ENCODE results near the gene ZNF346. TPM values are rescaled to one million over a fixed set of nuclear protein-coding genes. Genes with fewer than 3 reads are reported as not detected.

Gene ZNF346
- total and polyA plus RNA-seq, 10 of the 15 experiments (the other 5 are each of a cell fraction or from before 2014, with no cell fraction given), result 6.5 to 30.2 (median 24.0) TPM

DNA sequence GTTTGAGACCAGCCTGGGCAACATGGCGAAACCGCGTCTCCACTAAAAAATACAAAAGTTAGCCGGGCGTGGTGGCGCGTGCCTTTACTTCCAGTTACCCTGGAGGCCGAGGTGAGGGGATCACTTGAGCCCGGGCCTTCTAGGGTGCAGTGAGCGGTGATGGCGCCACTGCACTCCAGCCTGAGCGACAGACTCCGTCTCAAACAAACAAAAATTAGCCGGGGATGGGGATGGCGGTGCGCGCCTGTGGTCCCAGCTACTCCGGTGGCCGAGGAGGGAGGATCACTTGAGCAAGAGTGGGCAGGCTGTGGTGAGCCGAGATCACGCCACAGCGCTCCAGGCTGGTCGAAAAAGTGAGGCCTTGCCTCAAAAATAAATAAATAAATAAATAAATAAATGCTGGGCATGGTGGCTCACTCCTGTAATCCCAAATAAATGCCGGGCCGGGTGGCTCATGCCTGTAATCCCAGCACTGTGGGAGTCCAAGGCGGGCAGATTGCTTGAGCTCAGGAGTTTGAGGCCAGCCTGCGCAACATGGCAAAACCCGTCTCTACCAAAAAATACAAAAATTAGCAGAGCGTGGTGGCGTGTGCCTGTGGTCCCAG lies 95.0 kb downstream of the ZNF346 start:
- no peak overlapping the region for H3K27ac ChIP-seq (ENCODE audit: control insufficient read depth, insufficient read depth)
- TF ChIP-seq NFIC (IDR thresholded peaks at IDR 0.05; ENCODE audit: low read depth, low read length) (no peak), ZNF207 (IDR thresholded peaks at IDR 0.05; ENCODE audit: borderline replicate concordance) (no peak), LARP7 (IDR thresholded peaks at IDR 0.05) (no peak), POU2F2 (IDR thresholded peaks at IDR 0.05; ENCODE audit: borderline replicate concordance, low read depth, low read length) (no peak), ZNF274 (IDR thresholded peaks at IDR 0.05; ENCODE audit: insufficient read depth, insufficient read length) (no peak), ZNF687 (IDR thresholded peaks at IDR 0.05) (no peak), MTA3 (IDR thresholded peaks at IDR 0.05; ENCODE audit: borderline replicate concordance, low read length) (no peak), SKIL (IDR thresholded peaks at IDR 0.05; ENCODE audit: low read depth, poor library complexity, severe bottlenecking) (no peak), RAD21 (IDR thresholded peaks at IDR 0.05; ENCODE audit: insufficient read depth, low read depth, low read length) (no peak), STAT1 (conservative IDR thresholded peaks at IDR 0.05) (no peak)
- TF ChIP-seq, protein P1, sequence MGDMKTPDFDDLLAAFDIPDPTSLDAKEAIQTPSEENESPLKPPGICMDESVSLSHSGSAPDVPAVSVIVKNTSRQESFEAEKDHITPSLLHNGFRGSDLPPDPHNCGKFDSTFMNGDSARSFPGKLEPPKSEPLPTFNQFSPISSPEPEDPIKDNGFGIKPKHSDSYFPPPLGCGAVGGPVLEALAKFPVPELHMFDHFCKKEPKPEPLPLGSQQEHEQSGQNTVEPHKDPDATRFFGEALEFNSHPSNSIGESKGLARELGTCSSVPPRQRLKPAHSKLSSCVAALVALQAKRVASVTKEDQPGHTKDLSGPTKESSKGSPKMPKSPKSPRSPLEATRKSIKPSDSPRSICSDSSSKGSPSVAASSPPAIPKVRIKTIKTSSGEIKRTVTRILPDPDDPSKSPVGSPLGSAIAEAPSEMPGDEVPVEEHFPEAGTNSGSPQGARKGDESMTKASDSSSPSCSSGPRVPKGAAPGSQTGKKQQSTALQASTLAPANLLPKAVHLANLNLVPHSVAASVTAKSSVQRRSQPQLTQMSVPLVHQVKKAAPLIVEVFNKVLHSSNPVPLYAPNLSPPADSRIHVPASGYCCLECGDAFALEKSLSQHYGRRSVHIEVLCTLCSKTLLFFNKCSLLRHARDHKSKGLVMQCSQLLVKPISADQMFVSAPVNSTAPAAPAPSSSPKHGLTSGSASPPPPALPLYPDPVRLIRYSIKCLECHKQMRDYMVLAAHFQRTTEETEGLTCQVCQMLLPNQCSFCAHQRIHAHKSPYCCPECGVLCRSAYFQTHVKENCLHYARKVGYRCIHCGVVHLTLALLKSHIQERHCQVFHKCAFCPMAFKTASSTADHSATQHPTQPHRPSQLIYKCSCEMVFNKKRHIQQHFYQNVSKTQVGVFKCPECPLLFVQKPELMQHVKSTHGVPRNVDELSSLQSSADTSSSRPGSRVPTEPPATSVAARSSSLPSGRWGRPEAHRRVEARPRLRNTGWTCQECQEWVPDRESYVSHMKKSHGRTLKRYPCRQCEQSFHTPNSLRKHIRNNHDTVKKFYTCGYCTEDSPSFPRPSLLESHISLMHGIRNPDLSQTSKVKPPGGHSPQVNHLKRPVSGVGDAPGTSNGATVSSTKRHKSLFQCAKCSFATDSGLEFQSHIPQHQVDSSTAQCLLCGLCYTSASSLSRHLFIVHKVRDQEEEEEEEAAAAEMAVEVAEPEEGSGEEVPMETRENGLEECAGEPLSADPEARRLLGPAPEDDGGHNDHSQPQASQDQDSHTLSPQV (IDR thresholded peaks at IDR 0.05), result no peak
- H3K9me3 ChIP-seq (replicated peaks; ENCODE audit: control insufficient read depth, insufficient read depth, low read length), result no peaks in the 10 kb centered on the region
- no peak overlapping the region for H3K4me2 ChIP-seq (ENCODE audit: control insufficient read depth, insufficient read depth)
- no peak overlapping the region for H3K9ac ChIP-seq (ENCODE audit: control insufficient read depth, insufficient read depth, low read length)
- ChIA-PET SMC1A (ENCODE audit: uncharacterized antibody, unreplicated experiment) (interaction anchor here (0.7 kb wide), 1 partner anchor 313 kb away, joined by 3 read pairs; no protein-coding TSS in a partner anchor), CTCF (no interaction called here), POLR2A (no interaction called here), RAD21 (ENCODE audit: unreplicated experiment) (interaction anchor here (1.0 kb wide), 1 partner anchor 267 kb away, joined by 3 read pairs; the partner anchor contains the start of gene SLC34A1)
- no peaks in the 10 kb centered on the region for H3K36me3 ChIP-seq (ENCODE audit: control insufficient read depth in 2 of 2, insufficient read depth in 2 of 2, low read length in 1 of 2)
- H2AFZ ChIP-seq (ENCODE audit: control insufficient read depth, low read depth, low read length), result no peak overlapping the region
- H3K4me3 ChIP-seq, result no peak overlapping the region
- H3K79me2 ChIP-seq (ENCODE audit: control insufficient read depth, insufficient read depth, low read length), result no peaks in the 10 kb centered on the region
- no TSS peak for BruUV-seq (replicated peaks)
- H3K27me3 ChIP-seq (replicated peaks in 1 of 2; ENCODE audit: control insufficient read depth in 2 of 2, insufficient read depth in 2 of 2, low read length in 1 of 2), result no peaks in the 10 kb centered on the region
- in situ Hi-C loops (cut with MboI) (loop anchor here (5.0 kb wide), 1 partner anchor 180 kb away; no protein-coding TSS in a partner anchor), intact Hi-C loops (cut with micrococcal nuclease; ENCODE audit: unreplicated experiment) (loop anchor here (10.0 kb wide), 1 partner anchor 387 kb away; the partner anchor contains the start of gene DOK3)
- no peak for ATAC-seq
- no peak for DNase-seq (ENCODE audit: low read depth, low spot score)
- no peak for FAIRE-seq
- H4K20me1 ChIP-seq (ENCODE audit: control insufficient read depth, insufficient read depth), result no peaks in the 10 kb centered on the region
- WGBS (ENCODE audit: insufficient coverage, insufficient replicate concordance, low lambda C conversion rate, missing lambda C conversion rate), result 98% methylated on average over 30 of the region's 30 CpGs
- H3K4me1 ChIP-seq (ENCODE audit: control insufficient read depth, insufficient read depth, low read length), result peaks cover 3% of the 10 kb centered on the region; the same call in 1 of the 2 replicates
